HG02642 (cell line): ENCODE data around the gene CIT.

Experiments used
- ATAC-seq: cut with Tn5 transposase; IDR thresholded peaks from one replicate; pipeline ENCODE4 v1.9.1; 2021; ENCODE audit warnings: mild to moderate bottlenecking; ENCODE audit not compliant: unreplicated experiment, poor library complexity

Gene CIT

DNA sequence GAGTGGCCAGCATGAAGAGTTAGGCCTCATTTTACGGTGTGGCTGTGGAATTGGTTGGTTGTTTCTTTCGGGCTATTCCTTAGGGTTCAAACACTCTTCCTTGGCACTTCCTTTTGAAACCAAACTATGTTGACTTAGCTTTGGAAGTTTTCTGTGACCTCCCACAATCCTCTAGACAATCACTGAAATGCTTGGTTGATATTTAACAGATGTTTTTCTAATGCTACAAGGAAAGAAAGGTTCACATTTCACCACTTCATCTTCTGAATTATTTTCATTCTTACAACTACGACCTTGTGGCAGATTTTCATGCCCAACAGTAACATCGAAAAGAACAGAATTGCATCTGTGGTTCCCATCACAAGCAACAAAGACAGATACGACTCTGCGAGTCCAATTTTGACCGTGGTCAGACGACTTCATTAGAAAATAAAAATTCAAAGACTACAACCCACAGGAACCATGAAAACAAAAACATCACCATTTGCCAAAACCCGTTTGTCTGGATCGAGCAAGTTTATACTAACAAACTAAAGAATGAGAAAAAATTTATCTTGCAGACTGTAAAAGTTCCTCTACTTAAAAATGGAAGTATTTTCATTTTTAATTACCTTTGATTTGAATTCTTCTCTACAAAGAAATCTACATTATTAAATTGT is 192.3 kb downstream of the CIT start:
- no peak for ATAC-seq

DNA sequence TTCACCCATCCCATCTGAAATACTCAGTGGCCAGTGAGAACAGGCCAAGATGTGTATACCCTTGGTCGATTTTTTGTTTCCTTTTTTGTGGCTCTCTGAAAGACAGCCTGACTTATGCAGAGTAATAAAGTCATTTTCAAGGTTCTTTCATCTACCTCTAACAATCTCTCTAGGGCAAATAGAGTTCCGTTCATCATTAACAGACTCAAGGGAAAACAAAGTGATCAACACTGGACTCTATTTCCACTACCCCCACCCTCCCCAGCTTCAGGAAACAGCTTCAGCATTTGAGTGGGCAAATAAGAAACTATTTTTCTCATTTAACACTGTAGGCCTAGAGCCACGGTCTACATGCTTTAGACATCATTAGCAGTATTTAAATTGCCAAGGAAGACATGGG is 193.3 kb downstream of the CIT start:
- ATAC-seq: no peak

DNA sequence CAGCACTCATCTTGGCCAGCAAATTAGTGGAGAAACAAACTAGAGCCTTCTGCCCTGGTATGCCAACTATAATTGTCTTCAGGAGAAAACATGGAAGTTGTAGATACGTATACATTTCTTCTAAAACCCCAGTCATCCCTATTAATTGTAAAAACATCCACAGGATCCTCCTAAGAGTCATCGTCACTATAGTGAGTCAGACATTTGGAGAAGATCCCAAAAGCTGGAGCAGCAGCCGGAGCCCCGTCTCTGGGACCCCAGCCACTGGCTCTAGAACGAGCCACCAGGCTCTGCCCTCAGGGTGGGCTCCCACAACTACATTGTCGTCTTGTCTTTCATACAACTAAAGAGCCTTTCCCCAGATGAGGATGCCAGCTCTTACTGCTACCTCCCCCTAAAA is 193.7 kb downstream of the CIT start:
- no peak for ATAC-seq

DNA sequence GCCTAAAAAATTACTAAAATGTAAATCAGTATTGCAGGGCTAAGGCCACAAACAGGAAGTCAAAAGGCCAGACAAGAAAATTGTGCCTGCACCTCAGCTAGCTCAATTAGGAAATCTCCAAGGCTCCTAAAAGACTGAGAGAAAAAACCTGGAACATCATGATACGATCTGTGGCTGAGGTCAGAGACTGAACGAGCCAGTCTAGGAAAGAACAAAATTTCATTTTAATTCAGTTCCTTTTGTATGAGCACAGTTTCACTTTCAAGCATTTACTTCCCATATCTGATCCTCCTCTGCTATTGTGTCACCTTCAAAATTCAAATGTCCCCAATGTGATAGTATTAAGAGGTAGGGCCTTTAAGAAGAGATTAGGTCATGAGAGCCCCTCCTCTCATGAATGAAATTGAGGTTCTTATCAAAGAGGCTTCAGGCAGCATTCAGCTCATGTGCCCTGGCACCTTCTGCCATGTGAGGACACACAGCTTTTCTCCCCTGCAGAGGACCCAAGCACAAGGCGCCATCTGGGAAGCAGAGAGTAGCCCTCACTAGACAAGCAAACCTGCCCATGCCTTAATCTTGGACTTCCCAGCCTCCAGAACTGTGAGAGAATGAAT is 194.4 kb downstream of the CIT start:
- no peak for ATAC-seq

DNA sequence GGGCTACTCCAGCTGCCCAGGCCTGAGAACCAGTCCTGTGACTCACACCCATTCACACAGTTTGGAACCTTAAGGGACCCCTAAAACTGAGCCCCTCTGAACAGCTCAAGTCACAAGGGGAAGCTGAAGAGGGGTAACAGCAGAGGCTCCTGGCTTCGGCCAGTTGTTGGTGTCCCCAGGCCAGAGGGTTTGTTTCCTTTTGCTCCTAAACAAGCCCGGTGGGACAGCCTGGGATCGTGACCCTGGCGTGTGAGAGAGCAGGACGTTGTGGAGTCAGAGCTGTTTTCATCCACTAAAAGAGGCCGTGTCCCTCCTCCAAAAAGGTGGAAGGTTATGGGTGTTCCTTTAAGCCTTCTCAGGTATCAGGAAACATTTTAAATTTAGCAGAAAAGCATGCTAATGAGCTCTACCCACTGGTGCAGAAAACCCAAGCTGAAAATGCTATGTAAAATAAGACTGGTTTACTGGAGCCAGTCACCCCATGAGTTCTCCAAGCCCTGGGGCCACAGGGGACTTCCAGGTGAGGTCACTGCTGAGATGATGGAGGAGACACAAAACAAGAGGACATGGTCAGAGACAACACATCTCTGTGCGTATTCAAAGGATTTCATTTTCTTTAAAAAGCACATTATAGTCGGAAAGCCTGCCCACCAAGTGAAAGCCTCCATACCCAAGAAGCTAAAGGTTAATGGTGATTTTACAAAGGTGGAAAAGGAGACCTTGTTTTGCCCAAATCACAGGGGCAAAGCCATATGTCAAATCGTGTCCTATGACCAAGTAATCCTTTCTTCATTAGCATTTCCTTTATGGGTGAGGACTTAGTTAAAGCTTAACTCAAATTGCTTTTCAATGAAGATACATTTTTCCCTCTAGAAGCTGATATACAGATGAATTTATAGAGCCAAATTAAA is 195.1 kb downstream of the CIT start:
- ATAC-seq: peak; percentile 73

DNA sequence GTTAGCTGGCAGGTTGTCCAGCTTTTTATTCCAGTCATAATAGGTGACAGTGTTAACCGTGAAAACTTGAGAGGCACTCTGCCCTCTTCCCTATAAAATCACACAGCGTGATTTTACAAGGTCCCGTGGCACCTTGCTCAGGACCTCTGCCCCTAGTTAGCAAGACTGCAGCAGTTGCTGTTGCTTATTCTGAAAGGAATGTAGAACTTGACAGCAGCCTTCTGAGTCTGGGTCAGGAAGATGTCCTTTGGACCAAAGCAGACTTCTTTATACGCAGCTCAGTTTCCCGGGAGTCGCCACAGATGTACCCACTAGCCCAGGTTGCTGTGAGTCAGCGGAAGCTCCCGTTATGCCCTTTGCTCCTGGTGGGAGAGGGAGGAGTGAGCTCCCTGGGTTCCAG is 196.0 kb downstream of the CIT start:
- ATAC-seq: no peak

DNA sequence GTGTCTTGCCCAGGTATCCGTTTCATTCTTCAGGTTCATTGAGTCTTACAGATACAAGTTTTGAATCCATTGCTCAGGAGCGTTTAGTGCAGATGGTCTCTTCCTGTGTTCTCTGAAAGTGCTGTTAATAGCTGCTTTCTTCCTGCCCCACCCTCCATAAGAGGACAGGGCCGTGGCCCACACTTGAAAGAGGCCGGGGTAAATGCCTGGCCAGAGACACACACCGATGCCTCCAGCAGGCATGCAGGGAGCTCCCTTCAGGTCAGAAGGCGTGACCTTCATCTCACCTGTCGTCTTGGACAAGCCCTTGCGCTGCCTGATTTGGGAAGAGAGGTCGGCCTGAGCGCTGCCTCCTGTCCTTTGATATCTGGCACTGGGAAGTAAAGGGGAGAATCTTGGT is 197.6 kb downstream of the CIT start:
- ATAC-seq: no peak

DNA sequence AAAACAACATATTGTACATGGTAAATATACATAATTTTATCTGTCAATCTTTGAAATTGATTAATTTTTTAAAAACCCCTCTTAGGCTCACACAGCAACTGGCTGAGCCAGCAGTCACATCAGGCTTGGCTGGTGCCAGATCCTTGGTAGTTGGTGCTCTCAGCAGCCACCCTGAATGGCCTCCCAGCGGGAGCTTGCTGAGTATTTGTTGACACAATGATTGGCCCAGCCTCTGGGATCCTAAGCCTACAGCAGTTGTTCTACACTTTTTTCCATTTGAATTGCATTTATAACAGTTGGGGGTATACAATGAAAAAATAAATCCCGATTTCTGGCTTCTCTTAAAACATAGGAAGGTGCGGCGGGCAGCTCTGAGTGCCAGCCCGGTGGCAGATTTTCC is 198.0 kb downstream of the CIT start:
- no peak for ATAC-seq

DNA sequence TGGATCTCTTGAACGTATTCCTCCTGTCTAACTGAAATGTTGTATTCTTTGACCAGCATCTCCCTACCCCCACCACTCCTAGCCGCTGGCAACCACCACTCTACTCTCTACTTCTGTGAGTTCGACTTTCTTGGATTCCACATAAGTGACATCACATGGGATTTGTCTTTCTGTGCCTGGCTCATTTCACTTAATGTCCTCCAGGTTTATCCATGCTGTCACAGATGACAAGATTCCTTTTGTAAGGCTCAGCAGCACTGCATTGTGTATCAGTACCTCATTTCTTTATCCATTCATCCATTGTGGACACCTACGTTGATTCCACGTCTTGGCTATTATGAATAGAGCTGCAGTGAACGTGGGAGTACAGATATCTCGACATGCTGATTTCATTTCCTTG is 198.7 kb downstream of the CIT start:
- no peak for ATAC-seq

DNA sequence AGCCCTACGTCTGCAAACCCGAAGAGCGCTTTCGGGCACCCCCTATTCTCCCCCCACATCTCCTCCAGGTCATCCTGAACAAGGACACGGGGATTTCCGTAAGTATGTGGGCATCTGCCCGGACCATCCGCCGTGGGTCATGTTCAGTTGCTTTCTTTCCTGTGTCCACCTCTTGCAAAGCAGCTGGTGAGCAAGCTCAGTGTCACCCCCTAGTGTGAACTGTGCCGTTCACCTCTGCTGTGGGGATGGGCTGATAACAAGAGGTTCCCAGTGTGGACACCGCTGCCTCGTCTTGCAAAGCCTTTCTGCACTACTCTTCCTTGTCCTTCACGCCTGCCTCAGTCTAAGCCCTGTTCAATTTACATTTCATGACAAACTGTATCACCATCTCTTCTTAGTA is 200.5 kb downstream of the CIT start:
- ATAC-seq: no peak

DNA sequence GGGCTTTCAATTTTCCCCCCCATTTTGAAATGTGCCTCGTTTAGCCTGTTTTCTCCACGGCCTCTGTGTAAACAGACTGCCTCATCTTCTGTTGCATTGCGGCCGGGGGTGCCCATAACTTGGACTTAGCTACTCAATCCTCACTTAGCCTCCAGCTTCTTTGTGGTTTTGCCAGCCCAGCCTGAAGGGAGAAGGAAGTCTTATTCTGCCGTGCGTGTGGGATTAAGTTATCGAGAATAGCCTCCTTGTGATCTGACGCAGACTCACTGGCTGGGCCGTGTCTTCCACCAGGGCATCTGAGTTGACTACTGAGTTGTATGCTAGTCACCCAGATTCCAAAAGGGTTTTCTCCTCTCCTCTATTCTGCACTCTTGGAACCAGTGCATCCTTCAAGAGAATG is 201.1 kb downstream of the CIT start:
- no peak for ATAC-seq

DNA sequence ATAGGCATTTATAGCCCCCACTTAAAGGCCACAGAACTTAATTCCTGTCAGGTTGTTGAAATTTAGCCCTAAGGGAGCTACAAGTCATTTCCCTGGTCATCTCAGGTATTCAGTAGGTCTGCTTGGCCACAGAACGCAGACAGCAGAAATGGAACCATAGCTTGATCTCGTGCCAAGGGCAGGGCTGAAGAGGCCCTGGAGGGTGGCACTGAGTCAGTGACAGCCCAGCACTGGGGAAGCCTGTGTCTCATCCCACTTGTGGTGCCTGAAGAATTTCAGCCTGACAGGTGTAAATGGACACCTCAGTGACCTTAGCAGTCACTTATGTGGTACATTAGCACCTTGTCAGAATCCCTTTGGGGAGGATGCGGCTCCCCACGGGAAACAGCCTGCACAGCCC is 202.6 kb downstream of the CIT start:
- no peak for ATAC-seq

DNA sequence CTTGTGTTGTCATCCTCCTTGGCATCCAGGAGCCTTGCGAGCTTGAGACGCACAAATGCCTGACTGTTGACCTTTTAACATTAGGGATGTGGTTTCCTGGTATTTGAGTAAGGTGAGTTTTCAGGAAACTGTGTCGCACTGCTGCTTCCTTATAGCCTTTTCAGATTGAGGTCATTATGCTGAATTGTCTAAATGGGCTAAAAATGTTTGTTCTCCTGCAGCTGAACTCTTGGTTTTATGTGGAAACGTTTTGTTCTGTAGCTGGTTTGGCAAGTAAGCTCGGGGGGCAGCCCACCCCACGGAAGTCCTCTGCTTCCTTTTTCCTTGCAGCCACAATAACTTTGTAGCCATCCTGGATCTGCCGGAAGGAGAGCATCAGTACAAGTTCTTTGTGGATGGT is 203.5 kb downstream of the CIT start:
- ATAC-seq: no peak

DNA sequence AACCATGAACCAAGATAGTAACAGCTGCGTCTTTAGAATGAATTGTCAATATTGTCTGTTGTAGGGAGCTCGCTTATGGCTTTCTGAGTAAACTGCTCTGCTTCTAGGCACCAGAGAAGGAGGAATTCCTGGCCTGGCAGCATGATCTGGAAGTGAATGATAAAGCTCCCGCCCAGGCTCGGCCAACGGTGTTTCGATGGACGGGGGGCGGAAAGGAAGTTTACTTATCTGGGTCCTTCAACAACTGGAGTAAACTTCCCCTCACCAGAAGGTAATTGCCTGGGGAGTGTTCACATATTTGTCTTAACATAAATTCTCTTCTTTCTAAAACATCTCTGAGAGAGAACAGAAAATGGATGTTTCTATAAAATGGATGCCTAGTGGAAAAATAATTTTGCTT is 204.9 kb downstream of the CIT start:
- ATAC-seq: no peak

DNA sequence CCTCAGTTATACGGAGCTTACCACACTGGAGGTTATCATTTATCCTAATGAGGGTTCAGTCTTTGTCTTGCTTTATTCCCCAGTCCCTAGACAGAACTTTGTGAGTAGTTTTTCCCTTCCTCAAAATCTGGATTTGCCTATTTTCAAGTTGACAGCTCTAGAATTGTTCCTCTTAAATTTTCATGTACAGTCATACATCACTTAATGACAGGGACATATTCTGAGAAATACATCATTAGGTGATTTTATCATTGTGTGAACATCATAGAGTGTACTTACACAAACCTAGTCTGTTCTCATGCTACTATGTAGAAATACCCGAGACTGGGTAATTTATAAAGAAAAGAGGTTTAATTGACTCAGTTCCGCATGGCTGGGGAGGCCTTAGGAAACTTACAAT is 206.1 kb downstream of the CIT start:
- ATAC-seq: no peak

DNA sequence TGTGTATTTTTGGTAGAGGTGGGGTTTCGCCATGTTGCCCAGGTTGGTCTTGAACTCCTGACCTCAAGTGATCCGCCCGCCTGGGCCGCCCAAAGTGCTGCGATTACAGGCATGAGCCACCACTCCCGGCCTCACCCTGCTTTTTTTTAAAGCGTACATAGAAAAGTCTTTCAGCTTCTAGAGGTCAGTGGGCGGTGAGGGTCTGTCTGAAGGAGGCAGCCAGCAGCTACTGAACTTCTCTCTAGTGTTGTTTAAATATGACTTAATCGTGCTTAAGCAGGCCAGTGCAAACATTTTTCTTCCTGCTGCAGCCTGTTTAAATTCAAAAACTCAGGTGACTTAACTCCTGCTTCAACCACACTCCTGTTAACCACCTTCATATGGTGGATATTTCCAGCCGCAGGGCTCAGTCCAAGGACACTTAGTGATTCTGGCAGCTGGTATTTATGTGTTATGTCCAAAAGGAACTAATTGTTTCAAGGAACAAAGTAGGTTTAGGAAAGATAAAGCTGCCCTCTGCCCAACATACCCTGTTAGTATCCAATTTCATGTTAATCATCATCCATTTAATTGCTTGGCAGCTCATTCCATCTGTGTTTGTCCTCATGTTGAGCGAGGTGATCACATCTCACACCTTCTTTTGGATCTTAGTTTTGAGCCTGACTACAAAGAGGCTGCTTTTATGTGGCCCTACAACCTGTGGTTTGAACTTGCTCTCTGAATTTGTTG is 207.2 kb downstream of the CIT start:
- ATAC-seq: no peak

DNA sequence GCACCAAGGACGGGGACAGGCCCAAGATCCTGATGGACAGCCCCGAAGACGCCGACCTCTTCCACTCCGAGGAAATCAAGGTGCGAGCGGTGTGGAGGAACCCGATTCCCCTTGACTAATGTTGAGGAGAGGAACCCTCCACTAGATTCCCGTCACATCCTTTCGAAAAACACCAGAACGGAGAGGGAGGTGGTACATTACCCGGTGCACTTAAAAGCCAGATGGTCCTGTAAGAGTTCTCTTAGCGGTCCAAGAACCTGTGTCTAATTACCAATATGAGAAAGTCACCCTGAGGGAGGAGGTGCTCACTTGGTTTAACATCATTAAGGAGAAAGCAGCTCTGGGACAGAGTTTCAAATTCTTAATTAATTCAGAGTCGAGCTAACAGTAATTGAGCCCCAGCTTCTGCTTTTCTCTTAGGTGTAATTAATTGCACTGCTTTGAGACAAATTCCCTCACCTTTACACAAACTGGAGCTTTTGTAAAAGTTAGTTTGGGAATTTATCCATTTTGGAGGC is 208.7 kb downstream of the CIT start:
- no peak for ATAC-seq

DNA sequence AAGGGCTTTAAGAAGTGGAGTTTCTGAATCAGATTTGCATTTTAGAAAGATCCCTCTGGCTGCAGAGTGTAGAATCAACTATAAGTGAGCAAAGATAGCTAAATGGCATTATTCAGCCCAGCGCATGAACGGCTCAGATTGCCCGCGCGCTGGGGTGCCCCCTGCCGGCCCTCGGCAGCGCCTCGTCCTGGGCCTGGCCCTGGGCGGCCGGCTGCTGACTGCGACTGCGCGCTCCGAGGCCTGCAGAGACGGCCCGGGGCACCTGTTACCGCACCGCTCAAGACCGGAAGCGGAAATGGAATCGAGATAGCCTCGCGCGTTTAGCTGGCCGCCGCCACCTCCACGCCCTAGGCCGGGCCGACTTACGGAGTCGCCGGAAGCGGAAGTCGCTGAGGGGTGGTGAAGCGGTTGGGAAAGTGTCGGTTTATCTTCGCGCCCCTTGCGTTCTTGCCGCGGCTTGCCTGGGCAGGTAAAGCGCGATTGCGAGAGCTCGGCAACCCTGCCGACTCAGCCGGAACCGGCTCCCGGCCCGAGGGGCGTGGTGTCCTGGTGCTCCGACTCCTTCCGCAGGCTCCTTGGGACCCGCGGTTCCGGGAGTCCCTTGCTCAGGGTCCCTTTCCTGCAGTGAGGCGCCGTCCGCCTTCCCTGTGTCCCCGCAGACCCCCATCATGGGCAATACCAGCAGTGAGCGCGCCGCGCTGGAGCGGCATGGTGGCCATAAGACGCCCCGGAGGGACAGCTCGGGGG is 209.4 kb downstream of the CIT start, which contains the start of gene PRKAB1:
Gene PRKAB1 (plus strand): TSS at position 557 of the 747 bp plus-strand sequence. CDS start 112 bp downstream, at position 669.
- ATAC-seq: peak; percentile 97

DNA sequence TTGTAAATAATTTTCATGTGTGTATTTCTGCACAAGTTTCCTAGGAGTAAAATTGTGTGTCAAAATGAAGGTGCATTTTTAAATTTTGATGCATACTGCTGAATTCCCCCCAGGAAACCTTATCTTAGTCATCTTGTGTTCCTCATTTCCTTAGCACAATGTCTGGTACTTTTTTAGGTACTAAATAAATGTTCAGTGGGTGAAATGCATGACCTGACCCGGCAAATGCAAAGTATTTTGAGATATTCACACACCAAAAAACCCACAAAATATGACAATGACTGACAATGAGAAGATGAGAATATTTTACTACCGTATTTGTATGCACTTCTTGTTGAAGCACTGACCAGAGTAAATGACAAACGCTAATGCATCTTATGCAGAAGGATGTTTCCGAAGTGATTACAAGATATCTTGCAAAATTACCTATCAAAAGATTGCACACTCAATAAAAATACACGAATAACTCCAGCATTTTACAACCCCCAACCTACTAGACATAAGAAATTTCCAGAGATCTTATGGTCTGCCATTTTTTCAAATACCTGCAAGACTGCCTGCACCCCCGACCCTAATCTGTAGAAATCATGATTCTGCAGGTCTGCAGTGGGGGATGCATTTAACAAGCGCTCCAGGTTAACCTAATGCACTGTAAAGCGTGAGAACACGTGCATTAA is 210.1 kb downstream of the CIT start:
- no peak for ATAC-seq
